Astrocyte (in vitro differentiated cells and primary cell): Measurements from ENCODE around the gene MCF2L. TPM values are rescaled to one million over a fixed set of nuclear protein-coding genes. Genes with fewer than 3 reads are reported as not detected.
"Not testable (repeated sequence)": the region's sequence is repeated elsewhere in the genome, so short reads cannot be mapped to it uniquely, and the experiment has no call there.

ENCODE experiments used
- DNase-seq: peaks from one replicate; pipeline ENCODE4 v3.0.0-alpha.2; 2010; ENCODE audit warnings: low read depth
- FAIRE-seq: peaks from 2 replicates; lab custom pipeline; 2011; peaks lifted over from hg19 to GRCh38; lab: Jason Lieb, UNC
- H2AFZ ChIP-seq: 2 replicates; pipeline ENCODE4 v1.6.0; 2012; ENCODE audit warnings: low read depth, low read length, inconsistent platforms
- H3K27ac ChIP-seq: 2 replicates; pipeline ENCODE4 v1.5.1; 2011; ENCODE audit warnings: low read depth, low read length, inconsistent platforms
- H3K27me3 ChIP-seq: 2 replicates; pipeline ENCODE4 v1.6.0; 2011; ENCODE audit warnings: low read length, inconsistent platforms; ENCODE audit not compliant: insufficient read depth
- H3K36me3 ChIP-seq: 2 replicates; pipeline ENCODE4 v1.5.1; 2011; ENCODE audit warnings: low read length, inconsistent platforms; ENCODE audit not compliant: insufficient read depth
- H3K4me1 ChIP-seq: 2 replicates; pipeline ENCODE4 v1.5.1; 2011; ENCODE audit warnings: low read length, inconsistent platforms; ENCODE audit not compliant: insufficient read depth
- H3K4me2 ChIP-seq: 2 replicates; pipeline ENCODE4 v1.6.0; 2012; ENCODE audit warnings: low read length, inconsistent platforms
- H3K4me3 ChIP-seq: 2 replicates; pipeline ENCODE4 v1.5.1; 2011; ENCODE audit warnings: low read depth, mild to moderate bottlenecking, low read length, inconsistent platforms; ENCODE audit not compliant: insufficient read depth
- H3K79me2 ChIP-seq: 2 replicates; pipeline ENCODE4 v1.6.0; 2012; ENCODE audit warnings: mild to moderate bottlenecking, low read length, inconsistent platforms; ENCODE audit not compliant: insufficient read depth
- H3K9ac ChIP-seq: 2 replicates; pipeline ENCODE4 v1.6.0; 2012; ENCODE audit warnings: mild to moderate bottlenecking, low read length, inconsistent platforms
- H3K9me3 ChIP-seq: 2 replicates; pipeline ENCODE4 v1.5.1; 2012; ENCODE audit warnings: low read depth, mild to moderate bottlenecking, low read length, inconsistent platforms; ENCODE audit not compliant: insufficient read depth
- H4K20me1 ChIP-seq: 2 replicates; pipeline ENCODE4 v1.6.0; 2012; ENCODE audit warnings: low read length, inconsistent platforms; ENCODE audit not compliant: insufficient read depth
- H3K27ac Mint-ChIP-seq: one replicate; pipeline ENCODE4 v1.8.0; 2021; ENCODE audit warnings: mild to moderate bottlenecking, mixed read lengths; ENCODE audit not compliant: unreplicated experiment
- H3K27me3 Mint-ChIP-seq: one replicate; pipeline ENCODE4 v1.8.0; 2021; ENCODE audit warnings: low read depth, mixed read lengths; ENCODE audit not compliant: unreplicated experiment
- H3K36me3 Mint-ChIP-seq: one replicate; pipeline ENCODE4 v1.8.0; 2021; ENCODE audit warnings: low read depth, mixed read lengths; ENCODE audit not compliant: unreplicated experiment
- H3K4me1 Mint-ChIP-seq: one replicate; pipeline ENCODE4 v1.8.0; 2021; ENCODE audit warnings: low read depth, mixed read lengths; ENCODE audit not compliant: unreplicated experiment
- H3K4me3 Mint-ChIP-seq: one replicate; pipeline ENCODE4 v1.8.0; 2021; ENCODE audit warnings: mild to moderate bottlenecking, moderate library complexity, mixed read lengths; ENCODE audit not compliant: unreplicated experiment
- H3K9me3 Mint-ChIP-seq: one replicate; pipeline ENCODE4 v1.8.0; 2021; ENCODE audit warnings: mild to moderate bottlenecking, mixed read lengths; ENCODE audit not compliant: unreplicated experiment
- EZH2 ChIP-seq: IDR thresholded peaks from 2 replicates; pipeline ENCODE4 v1.6.1; 2012; ENCODE audit warnings: mild to moderate bottlenecking, low read length, inconsistent platforms; ENCODE audit not compliant: insufficient read depth
- total RNA-seq: library from RNA; stranded (reverse); gene quantifications from 2 replicates; pipeline ENCODE4 v1.2.1, GENCODE V29; 2021
- TF ChIP-seq, protein P1 (sequence below): IDR thresholded peaks from 2 replicates; pipeline ENCODE4 v1.5.1; 2011; ENCODE audit warnings: low read depth, mild to moderate bottlenecking, inconsistent platforms, low read length, moderate library complexity; ENCODE audit not compliant: insufficient read depth

MCF2L gene
- total RNA-seq, 1 donor from 2014 or later: 3.4 TPM

DNA sequence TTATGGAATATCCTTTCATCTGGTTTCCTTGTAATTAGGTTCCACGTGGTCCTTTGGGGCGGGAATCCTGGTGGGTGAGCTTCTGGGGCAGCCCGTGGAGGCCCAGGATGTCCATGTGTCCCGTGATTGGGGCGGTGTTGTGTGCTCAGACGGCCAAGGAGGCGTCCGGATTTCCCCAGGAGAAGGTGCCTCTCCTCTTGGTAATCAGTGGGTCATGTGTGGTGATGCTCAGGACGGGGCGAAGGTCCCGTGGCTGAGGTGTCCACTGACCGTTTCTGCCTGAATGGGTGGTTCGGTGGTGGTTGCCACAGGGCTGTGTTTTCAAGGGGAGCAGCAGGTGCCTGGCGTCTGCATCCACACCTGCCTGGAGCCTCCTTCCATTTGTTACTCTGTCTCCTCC, 84.4 kb downstream of the MCF2L start:
- Histone ChIP-seq H3K9me3 (peaks cover 8% of the 10 kb centered on the region), H3K36me3 (no peaks in the 10 kb centered on the region)
- FAIRE-seq: no peak

DNA sequence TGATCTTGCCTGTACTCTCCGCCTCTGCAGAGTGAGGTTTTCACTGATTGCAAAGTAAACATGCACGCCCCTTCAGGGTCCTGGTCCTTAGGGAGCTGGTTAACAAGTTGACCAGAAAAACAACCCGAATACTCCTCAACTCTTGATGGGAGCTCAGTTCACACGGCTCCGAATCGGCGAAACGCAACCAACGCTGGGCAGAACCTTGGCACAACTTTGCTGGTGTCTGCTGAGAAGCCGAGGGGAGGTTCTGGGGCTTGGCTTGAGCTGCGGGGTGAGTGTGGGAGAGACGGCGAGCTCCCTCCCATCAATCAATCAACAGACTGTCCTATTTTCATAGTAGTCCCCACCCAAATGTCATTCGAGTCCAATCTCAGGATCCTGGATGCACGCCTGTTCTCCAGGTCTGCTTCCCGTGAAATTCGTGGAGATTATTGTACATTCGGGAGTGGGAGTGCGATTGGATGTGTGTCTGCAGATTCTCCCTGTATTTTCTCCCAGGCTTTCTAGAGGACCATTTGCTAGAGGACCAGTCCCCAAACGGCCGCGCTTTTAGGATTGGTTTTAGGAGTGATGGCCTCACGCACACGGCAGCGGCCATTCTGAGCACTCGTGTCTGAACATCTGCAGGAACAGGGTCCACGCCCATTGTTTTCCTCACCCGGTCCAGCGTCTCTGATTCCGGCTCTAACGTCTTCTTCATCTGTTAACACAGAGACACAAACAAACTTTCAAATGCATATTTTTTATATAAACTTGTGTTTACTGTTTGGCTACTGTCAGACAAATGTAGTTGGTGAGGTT, 85.0 kb downstream of the MCF2L start:
- Mint-ChIP-seq H3K9me3 (peaks cover 4% of the 10 kb centered on the region), H3K27ac (no peak overlapping the region), H3K4me1 (no peaks in the 10 kb centered on the region), H3K4me3 (no peak overlapping the region), H3K27me3 (peaks cover 37% of the 10 kb centered on the region), H3K36me3 (no peaks in the 10 kb centered on the region)
- no peaks in the 10 kb centered on the region for H3K79me2 ChIP-seq
- no peak for TF ChIP-seq EZH2
- TF ChIP-seq, protein P1, sequence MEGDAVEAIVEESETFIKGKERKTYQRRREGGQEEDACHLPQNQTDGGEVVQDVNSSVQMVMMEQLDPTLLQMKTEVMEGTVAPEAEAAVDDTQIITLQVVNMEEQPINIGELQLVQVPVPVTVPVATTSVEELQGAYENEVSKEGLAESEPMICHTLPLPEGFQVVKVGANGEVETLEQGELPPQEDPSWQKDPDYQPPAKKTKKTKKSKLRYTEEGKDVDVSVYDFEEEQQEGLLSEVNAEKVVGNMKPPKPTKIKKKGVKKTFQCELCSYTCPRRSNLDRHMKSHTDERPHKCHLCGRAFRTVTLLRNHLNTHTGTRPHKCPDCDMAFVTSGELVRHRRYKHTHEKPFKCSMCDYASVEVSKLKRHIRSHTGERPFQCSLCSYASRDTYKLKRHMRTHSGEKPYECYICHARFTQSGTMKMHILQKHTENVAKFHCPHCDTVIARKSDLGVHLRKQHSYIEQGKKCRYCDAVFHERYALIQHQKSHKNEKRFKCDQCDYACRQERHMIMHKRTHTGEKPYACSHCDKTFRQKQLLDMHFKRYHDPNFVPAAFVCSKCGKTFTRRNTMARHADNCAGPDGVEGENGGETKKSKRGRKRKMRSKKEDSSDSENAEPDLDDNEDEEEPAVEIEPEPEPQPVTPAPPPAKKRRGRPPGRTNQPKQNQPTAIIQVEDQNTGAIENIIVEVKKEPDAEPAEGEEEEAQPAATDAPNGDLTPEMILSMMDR: no peak
- H3K9me3 ChIP-seq: peaks cover 8% of the 10 kb centered on the region
- no peak for DNase-seq
- no peak overlapping the region for H2AFZ ChIP-seq
- H3K36me3 ChIP-seq: no peaks in the 10 kb centered on the region
- FAIRE-seq: no peak
- no peak overlapping the region for H3K27ac ChIP-seq
- peaks cover 48% of the 10 kb centered on the region for H3K27me3 ChIP-seq
- H3K4me2 ChIP-seq: no peak overlapping the region
- H3K4me3 ChIP-seq: no peak overlapping the region
- no peaks in the 10 kb centered on the region for H4K20me1 ChIP-seq
- H3K9ac ChIP-seq: no peak overlapping the region
- no peaks in the 10 kb centered on the region for H3K4me1 ChIP-seq

More for the DNA sequence above, 84.4 kb downstream of the MCF2L start:
- H3K4me2 ChIP-seq: no peak overlapping the region
- no peak overlapping the region for H3K27ac ChIP-seq
- no peak overlapping the region for H2AFZ ChIP-seq
- Mint-ChIP-seq H3K27ac (no peak overlapping the region), H3K4me1 (no peaks in the 10 kb centered on the region), H3K4me3 (no peak overlapping the region), H3K9me3 (peaks cover 4% of the 10 kb centered on the region), H3K27me3 (peaks cover 37% of the 10 kb centered on the region), H3K36me3 (no peaks in the 10 kb centered on the region)
- H3K4me3 ChIP-seq: no peak overlapping the region
- no peaks in the 10 kb centered on the region for H3K4me1 ChIP-seq
- peaks cover 48% of the 10 kb centered on the region for H3K27me3 ChIP-seq
- no peak for DNase-seq
- H4K20me1 ChIP-seq: no peaks in the 10 kb centered on the region
- no peaks in the 10 kb centered on the region for H3K79me2 ChIP-seq
- H3K9ac ChIP-seq: no peak overlapping the region
- TF ChIP-seq, protein P1: no peak
- TF ChIP-seq EZH2: no peak

DNA sequence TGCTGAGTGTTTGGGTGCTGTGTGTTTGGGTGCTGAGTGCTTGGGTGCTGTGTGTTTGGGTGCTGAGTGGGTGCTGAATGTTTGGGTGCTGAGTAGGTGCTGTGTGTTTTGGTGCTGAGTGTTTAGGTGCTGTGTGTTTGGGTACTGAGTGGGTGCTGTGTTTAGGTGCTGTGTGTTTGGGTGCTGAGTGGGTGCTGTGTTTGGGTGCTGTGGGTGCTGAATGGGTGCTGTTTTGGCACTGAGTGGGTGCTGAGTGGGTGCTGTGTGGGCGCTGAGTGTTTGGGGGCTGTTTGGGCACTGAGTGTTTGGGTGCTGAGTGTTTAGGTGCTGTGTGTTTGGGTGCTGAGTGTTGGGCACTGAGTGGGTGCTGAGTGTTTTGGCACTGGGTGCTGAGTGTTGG, 88.1 kb downstream of the MCF2L start:
- Histone ChIP-seq H2AFZ (no peak overlapping the region), H3K27ac (no peak overlapping the region), H3K9ac (no peak overlapping the region), H3K4me2 (no peak overlapping the region), H4K20me1 (no peaks in the 10 kb centered on the region), H3K4me1 (no peaks in the 10 kb centered on the region), H3K79me2 (no peaks in the 10 kb centered on the region), H3K9me3 (peaks cover 8% of the 10 kb centered on the region), H3K27me3 (peaks cover 28% of the 10 kb centered on the region), H3K36me3 (no peaks in the 10 kb centered on the region), H3K4me3 (no peak overlapping the region)
- H3K27me3 Mint-ChIP-seq: peaks cover 28% of the 10 kb centered on the region
- FAIRE-seq (no peak), DNase-seq (no peak)
- no peak for TF ChIP-seq EZH2
- TF ChIP-seq, protein P1: no peak
- no peaks in the 10 kb centered on the region for H3K36me3 Mint-ChIP-seq
- H3K4me3 Mint-ChIP-seq: no peak overlapping the region
- no peaks in the 10 kb centered on the region for H3K9me3 Mint-ChIP-seq
- H3K4me1 Mint-ChIP-seq: no peaks in the 10 kb centered on the region
- no peak overlapping the region for H3K27ac Mint-ChIP-seq

DNA sequence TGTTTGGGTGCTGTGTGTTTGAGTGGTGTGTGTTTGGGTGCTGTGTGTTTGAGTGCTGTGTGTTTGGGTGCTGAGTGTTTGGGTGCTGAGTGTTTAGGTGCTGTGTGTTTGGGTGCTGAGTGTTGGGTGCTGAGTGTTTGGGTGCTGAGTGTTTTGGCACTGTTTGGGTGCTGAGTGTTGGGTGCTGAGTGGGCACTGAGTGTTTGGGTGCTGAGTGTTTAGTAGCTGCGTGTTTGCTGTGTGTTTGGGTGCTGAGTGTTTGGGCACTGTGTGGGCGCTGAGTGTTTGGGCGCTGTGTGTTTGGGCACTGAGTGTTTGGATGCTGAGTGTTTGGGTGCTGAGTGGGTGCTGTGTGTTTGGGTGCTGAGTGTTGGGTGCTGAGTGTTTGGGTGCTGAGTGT, 88.5 kb downstream of the MCF2L start:
- H3K4me1 ChIP-seq, H3K9me3 Mint-ChIP-seq, H3K27ac ChIP-seq, H3K4me3 ChIP-seq, H3K9ac ChIP-seq, H4K20me1 ChIP-seq, H3K4me2 ChIP-seq, H3K4me3 Mint-ChIP-seq, H2AFZ ChIP-seq, H3K27ac Mint-ChIP-seq, H3K79me2 ChIP-seq, H3K36me3 ChIP-seq, DNase-seq, H3K4me1 Mint-ChIP-seq, H3K36me3 Mint-ChIP-seq, FAIRE-seq, H3K9me3 ChIP-seq: not testable (repeated sequence)
- peaks cover 28% of the 10 kb centered on the region for H3K27me3 Mint-ChIP-seq
- H3K27me3 ChIP-seq: peaks cover 24% of the 10 kb centered on the region
